Tibial nerve (tissue), 4 donors: ENCODE data around the gene GBE1.

Experiments
- EP300 ChIP-seq, 2 donors: sonication (generic); formaldehyde crosslinking; IDR thresholded peaks; one replicate each; pipeline ENCODE4 v1.6.1; 2017; ENCODE audit warnings: antibody characterized with exemption in 2 of 2, mild to moderate bottlenecking in 1 of 2
- POLR2A ChIP-seq, 2 donors: fragments of 450-650 bp; IDR thresholded peaks; one replicate each; pipeline ENCODE4 v1.6.1; 2017; ENCODE audit warnings: antibody characterized with exemption in 2 of 2, mild to moderate bottlenecking in 2 of 2, moderate library complexity in 2 of 2
- TF ChIP-seq, protein P1 (sequence below), 5 experiments: fragments of 200-600 bp in 3 of 5; fragments of 450-650 bp in 2 of 5; sonication (generic) in 3 of 5; IDR thresholded peaks; one replicate each; pipeline ENCODE4 v1.5.1; 2016 to 2019; ENCODE audit warnings: antibody characterized with exemption in 5 of 5, mild to moderate bottlenecking in 3 of 5, moderate library complexity in 2 of 5

DNA sequence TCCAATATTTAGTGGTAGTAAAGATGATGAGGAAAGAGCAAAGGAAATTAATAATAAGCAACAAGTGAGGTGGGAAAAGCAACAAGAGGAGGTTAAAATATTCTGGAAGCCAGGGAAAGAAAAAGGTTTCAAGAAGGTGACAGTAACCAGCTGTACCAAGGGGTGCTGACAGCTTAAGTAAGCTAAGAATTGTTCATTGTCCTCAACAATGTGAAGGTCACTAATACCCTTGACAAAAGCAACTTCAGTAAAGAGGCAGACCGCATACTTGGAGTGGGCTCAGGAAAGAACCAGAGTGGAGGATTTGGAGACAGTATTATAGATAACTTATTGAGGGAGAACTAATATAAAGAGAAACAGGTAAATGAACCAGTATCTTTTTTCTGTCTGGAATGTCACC is 116.2 kb downstream of the GBE1 start:
- TF ChIP-seq, protein P1, sequence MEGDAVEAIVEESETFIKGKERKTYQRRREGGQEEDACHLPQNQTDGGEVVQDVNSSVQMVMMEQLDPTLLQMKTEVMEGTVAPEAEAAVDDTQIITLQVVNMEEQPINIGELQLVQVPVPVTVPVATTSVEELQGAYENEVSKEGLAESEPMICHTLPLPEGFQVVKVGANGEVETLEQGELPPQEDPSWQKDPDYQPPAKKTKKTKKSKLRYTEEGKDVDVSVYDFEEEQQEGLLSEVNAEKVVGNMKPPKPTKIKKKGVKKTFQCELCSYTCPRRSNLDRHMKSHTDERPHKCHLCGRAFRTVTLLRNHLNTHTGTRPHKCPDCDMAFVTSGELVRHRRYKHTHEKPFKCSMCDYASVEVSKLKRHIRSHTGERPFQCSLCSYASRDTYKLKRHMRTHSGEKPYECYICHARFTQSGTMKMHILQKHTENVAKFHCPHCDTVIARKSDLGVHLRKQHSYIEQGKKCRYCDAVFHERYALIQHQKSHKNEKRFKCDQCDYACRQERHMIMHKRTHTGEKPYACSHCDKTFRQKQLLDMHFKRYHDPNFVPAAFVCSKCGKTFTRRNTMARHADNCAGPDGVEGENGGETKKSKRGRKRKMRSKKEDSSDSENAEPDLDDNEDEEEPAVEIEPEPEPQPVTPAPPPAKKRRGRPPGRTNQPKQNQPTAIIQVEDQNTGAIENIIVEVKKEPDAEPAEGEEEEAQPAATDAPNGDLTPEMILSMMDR (IDR thresholded peaks at IDR 0.05) = no peak
- no peak for TF ChIP-seq EP300 (IDR thresholded peaks at IDR 0.05)
- no peak for TF ChIP-seq POLR2A (IDR thresholded peaks at IDR 0.05)
